GM10266 (cell line): ENCODE data around the gene AIFM3.

Experiments used
- DNase-seq: peaks from one replicate; pipeline ENCODE4 v3.0.0; 2012; ENCODE audit errors: extremely low spot score
- TF ChIP-seq, protein P1 (sequence below): IDR thresholded peaks from 2 replicates; pipeline ENCODE4 v1.5.1; 2012; ENCODE audit warnings: mild to moderate bottlenecking, low read depth; ENCODE audit not compliant: control insufficient read depth, insufficient read depth; ENCODE audit errors: missing control alignments

The AIFM3 gene

DNA sequence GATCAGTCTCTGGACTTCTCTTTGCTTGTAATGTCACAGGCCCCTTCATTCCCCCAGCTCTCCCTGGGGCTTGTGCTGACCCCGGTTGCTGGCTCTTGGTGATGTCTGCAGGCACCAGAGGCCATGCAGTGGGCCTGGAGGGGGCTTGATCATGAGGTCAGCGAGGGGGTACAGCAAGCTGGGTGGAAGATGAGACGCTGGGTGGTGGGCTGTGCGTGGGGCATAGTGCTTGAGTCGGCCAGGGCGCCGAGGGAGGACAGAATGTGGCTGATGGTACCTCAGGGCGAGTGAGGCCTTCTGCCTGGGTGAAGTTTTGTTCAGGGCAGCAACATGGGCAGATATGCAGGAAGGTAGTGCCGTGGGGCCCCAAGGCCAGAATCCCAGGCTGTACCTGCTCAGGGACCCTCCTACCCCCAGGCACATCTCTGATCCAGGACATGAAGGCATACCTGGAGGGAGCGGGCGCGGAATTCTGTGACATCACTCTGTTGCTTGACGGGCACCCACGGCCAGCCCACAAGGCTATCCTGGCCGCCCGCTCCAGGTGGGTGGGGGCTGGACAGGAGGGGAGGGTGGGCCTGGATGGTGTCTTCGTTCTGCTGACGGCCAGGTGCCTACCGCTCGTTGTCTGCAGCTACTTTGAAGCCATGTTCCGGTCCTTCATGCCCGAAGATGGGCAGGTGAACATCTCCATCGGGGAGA, 28.4 kb downstream of the AIFM3 start:
- no peak for DNase-seq
- TF ChIP-seq, protein P1, sequence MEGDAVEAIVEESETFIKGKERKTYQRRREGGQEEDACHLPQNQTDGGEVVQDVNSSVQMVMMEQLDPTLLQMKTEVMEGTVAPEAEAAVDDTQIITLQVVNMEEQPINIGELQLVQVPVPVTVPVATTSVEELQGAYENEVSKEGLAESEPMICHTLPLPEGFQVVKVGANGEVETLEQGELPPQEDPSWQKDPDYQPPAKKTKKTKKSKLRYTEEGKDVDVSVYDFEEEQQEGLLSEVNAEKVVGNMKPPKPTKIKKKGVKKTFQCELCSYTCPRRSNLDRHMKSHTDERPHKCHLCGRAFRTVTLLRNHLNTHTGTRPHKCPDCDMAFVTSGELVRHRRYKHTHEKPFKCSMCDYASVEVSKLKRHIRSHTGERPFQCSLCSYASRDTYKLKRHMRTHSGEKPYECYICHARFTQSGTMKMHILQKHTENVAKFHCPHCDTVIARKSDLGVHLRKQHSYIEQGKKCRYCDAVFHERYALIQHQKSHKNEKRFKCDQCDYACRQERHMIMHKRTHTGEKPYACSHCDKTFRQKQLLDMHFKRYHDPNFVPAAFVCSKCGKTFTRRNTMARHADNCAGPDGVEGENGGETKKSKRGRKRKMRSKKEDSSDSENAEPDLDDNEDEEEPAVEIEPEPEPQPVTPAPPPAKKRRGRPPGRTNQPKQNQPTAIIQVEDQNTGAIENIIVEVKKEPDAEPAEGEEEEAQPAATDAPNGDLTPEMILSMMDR = no peak

DNA sequence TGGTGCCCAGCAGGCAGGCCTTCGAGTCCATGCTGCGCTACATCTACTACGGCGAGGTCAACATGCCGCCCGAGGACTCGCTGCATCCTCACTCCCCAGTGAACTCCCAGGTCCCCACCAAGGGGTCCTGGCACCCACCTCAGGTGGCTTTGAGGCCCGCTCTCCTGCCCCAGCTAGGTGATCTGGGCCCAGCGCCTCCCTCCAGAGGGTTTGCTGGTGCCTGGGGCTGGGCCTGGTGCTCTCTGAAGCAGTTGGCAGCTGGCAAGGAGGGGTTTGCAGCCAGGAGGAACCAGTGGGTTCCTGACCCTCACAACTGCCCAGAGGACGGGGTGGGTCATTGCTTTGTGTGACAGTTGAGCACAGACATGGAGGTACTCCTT, 29.0 kb downstream of the AIFM3 start:
- no peak for DNase-seq
- TF ChIP-seq, protein P1 = no peak

DNA sequence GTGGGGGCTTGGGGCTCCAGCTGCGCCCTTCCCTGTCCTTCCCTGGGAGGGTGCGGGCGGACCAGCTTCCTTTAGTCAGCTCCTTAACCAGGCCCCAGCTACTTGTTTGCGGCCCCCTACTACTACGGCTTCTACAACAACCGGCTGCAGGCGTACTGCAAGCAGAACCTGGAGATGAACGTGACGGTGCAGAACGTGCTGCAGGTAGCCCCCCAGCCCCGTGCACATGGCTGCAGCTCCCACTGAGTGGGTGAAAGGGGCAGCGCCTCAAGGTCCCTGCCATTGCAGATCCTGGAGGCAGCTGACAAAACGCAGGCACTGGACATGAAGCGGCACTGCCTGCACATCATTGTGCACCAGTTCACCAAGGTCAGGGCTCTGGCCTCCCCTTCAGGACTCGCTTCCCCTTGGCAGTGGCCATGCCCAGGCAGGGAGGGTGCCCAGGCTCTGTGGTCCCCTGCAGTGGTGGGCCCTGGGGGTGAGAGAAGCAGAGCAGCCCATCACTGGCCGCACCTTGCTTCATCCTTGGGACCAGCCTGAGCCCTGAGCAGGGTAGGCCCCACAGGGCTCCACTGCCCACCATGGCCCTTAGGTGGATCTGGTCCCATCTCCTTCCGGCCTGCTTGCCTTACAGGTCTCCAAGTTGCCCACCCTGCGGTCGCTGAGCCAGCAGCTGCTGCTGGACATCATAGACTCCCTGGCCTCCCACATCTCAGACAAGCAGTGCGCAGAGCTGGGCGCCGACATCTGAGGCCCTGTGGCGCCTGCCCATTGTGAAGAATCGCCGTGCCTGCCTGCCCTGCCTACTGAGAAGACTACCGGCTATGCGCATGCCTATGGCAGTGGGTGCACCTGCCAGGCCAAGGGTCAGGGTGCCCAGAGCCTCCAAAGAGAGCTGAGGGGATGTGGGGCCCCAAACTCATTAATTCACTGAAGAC, 29.8 kb downstream of the AIFM3 start:
- TF ChIP-seq, protein P1 = no peak
- no peak for DNase-seq

DNA sequence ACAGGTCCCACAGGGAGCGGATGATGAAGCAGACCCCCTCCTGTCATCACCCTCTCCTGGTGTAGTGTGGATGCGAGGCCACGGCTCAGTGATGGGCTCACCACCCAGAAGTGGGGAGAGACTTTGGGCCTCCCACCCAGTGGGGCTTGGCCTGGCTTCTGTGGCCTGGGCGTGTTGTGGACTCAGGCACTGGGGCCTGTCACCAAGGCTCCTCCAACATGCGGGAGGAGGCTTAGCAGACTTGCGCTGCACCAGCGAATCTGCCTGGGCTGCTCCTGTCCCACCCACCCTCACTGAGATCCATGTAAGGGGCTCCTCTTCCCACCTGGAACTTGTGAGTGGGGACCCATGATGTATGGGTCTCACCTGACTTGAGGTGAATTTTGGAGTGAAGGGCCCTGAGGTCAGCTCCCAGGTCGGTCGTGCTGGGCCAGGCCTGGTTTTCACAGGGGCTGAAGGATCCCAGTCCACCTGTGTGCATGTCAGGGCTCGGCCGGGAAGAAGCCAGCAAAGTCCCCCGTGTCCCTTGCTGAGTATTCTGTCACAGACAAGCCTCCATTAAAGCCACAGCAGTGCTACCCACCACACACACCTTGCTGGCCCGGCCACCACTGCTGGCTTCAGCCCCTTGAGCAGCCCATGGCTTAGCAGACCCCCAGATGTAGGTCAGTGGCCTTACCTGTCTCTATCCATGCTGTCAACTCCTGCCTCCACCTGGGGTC, 30.6 kb downstream of the AIFM3 start:
- DNase-seq = no peak
- TF ChIP-seq, protein P1 = no peak

DNA sequence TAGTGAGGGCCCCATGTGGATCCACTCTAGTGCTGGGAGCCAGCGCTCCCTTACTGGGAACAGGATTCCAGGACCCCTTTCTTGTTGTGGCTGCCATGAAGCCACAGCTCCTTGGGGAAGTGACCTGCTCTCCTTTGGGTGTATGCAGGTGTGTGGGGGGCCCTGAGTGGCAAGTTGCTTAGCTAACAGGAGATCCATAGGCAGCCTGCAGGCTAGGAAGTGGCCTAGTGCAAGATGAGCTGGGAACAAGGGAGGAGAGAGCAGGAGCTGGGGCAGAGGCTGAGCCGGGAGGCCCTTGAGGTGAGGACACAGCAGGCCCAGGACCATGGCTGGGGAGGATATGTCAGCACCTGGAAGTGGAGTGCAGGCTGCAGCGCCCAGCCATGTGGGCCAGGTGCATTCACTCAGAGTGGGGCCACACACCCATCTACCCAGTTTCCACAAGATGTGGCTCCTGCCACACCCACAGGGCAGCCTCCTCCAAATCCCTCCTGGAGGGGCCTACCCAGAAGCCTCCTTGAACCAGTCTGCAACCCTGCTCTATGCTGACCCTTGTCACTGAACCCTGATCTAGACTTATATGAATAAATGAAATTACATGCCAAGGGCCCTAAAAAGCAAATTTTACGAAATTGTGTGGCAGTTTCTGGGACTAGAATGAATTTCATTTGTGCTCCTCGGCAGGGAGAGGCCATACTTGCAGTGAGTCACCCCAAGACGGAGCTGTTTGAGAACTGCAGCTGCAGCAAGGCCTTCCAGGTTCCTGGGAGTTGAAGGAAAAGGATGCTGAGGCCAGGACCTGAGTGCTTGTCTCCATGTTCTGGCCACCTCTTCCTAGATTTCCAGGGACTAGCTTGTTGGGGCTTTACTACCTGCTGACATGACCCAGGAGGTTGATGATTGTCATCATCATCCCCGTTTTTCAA, 31.6 kb downstream of the AIFM3 start:
- TF ChIP-seq, protein P1 = no peak
- no peak for DNase-seq

DNA sequence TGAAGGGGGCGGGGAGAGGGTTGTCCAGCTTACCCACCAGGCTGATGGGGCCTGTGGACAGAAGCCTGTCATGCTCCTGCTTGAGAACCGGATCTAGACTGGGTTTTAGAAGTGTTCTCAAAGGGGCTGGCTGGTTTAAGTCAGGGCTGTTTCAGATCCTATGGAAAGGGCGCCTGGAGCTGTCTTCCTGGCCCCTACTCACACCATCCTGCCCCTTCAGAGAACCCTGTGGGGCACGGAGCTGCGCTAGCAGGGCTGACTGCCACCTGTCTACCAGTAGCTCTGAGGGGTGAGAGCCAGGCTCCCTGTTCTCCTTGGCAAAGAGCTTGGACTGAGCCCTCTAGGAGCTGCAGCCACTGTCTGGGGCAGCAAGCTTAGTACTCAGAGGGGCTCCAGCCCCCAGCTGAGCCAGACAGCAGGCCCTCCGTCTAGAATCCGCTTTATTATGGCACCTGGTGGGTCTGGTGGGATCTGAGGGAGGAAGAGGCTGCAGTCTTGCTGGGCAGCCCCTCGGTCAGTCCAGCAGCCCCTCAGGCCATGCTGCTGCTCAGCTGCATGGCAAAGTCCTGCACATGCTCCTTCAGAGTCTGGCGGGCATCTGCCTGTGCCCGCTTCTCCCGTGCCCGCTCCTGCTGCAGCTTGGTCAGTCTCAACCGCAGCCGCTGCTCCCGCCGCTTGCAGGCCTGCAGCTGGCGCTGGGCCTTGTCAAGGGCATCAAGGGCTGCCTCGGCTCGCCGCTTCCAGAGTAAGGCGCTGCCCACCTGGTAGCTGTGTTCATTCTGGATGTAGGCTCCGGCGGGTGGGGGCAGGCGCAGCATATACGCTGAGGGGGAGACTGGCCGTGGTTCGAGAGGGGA, 32.5 kb downstream of the AIFM3 start:
- no peak for DNase-seq
- TF ChIP-seq, protein P1 = no peak
